ENCODE measurements around the gene HOXB3.

HOXB3 gene

DNA sequence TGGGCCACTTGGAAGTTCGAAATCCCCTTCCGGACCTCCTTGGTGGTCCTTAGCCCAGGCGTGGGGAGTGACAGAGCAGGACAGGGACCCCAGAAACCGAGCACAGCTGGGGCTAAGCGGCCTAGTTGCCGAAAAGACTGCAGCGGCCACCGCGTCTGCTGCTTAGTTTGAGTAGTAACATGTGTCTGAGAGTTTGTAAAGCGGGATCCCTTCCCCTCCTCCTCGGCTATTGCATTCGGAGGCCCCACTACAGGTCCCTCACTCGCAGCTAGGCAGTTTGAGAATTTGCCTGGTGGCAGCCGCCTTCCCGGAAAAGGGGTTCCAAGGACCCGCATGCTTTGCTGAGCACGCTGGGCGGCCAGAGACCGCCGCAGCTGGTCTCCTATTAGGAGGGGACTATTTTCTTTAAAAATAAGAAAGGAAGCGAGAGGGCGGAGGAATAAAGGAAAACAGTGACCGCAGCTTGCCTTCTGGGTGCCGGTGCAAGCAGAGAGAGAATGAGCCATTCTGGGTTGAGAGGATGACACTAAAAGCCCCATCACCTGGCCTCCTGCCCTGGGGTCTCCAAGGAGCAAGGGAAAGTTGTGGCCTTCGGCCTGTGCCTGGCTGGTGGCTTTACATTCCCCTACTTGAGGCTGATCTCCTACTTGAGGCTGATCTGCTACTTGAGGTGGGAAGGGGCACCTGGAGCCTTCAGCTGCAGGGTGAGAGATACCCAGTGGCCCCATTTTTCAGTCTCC, 4.7 kb upstream of the HOXB3 start (continued):
- TF ChIP-seq, protein P1, sequence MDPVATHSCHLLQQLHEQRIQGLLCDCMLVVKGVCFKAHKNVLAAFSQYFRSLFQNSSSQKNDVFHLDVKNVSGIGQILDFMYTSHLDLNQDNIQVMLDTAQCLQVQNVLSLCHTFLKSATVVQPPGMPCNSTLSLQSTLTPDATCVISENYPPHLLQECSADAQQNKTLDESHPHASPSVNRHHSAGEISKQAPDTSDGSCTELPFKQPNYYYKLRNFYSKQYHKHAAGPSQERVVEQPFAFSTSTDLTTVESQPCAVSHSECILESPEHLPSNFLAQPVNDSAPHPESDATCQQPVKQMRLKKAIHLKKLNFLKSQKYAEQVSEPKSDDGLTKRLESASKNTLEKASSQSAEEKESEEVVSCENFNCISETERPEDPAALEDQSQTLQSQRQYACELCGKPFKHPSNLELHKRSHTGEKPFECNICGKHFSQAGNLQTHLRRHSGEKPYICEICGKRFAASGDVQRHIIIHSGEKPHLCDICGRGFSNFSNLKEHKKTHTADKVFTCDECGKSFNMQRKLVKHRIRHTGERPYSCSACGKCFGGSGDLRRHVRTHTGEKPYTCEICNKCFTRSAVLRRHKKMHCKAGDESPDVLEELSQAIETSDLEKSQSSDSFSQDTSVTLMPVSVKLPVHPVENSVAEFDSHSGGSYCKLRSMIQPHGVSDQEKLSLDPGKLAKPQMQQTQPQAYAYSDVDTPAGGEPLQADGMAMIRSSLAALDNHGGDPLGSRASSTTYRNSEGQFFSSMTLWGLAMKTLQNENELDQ (tag by site-specific recombination; IDR thresholded peaks at IDR 0.05; ENCODE audit: low read depth) = no peak
- TF ChIP-seq ZNF488 (tag by site-specific recombination; IDR thresholded peaks at IDR 0.05) (no peak), ZNF707 (tag by site-specific recombination; IDR thresholded peaks at IDR 0.05) (no peak), KLF16 (tag by site-specific recombination; IDR thresholded peaks at IDR 0.05) (no peak), ZNF394 (tag by site-specific recombination; IDR thresholded peaks at IDR 0.05; ENCODE audit: borderline replicate concordance) (no peak), ZNF561 (tag by site-specific recombination; IDR thresholded peaks at IDR 0.05; ENCODE audit: borderline replicate concordance) (no peak), ZNF664 (tag by site-specific recombination; IDR thresholded peaks at IDR 0.05) (no peak), ZNF692 (tag by site-specific recombination; IDR thresholded peaks at IDR 0.05) (no peak), ZNF610 (tag by site-specific recombination; IDR thresholded peaks at IDR 0.05; ENCODE audit: borderline replicate concordance) (no peak), SETDB1 (IDR thresholded peaks at IDR 0.05; ENCODE audit: insufficient read length, low read length) (no peak), ZBTB11 (tag by site-specific recombination; conservative IDR thresholded peaks at IDR 0.05; ENCODE audit: low read depth) (0 out of 2 replicates have a peak, but pooled peaks have one; percentile 4)
- TF ChIP-seq, protein P2, sequence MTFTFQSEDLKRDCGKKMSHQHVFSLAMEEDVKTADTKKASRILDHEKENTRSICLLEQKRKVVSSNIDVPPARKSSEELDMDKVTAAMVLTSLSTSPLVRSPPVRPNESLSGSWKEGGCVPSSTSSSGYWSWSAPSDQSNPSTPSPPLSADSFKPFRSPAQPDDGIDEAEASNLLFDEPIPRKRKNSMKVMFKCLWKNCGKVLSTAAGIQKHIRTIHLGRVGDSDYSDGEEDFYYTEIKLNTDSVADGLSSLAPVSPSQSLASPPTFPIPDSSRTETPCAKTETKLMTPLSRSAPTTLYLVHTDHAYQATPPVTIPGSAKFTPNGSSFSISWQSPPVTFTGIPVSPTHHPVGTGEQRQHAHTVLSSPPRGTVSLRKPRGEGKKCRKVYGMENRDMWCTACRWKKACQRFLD (tag by site-specific recombination; IDR thresholded peaks at IDR 0.05) = no peak

- Histone ChIP-seq H3K4me1 (ENCODE audit: control insufficient read depth, insufficient read depth, low read length) (peaks cover 31% of the 10 kb centered on the region), H3K36me3 (ENCODE audit: control insufficient read depth in 2 of 2, insufficient read depth in 1 of 2, low read length in 2 of 2) (peaks cover 5 to 46% of the 10 kb centered on the region in 2 experiments; a peak in 2 of 3 replicates), H3K27ac (ENCODE audit: extremely low read depth, low read depth, low read length) (peak overlapping the region; percentile 68), H3K9me3 (ENCODE audit: control insufficient read depth, insufficient read depth, low read depth, low read length) (no peaks in the 10 kb centered on the region), H3K4me3 (ENCODE audit: low read depth, low read length) (no peak overlapping the region; the same call in 1 of the 2 replicates)
- ChIA-PET CTCF (interaction anchor here (0.6 to 6.0 kb wide), 34 partner anchors 10 to 379 kb away, joined by 3 to 52 read pairs (median 6); no protein-coding TSS in a partner anchor), POLR2A (interaction anchor here (1.6 kb wide), 1 partner anchor 47 kb away, joined by 4 read pairs; no protein-coding TSS in a partner anchor)
- TF ChIP-seq HOXA7 (CRISPR knock-in tag; IDR thresholded peaks at IDR 0.05; ENCODE audit: borderline replicate concordance) = no peak
- no peak; the same call in 1 of the 2 replicates for TF ChIP-seq KLF9 (tag by site-specific recombination; IDR thresholded peaks at IDR 0.05; ENCODE audit: low read depth)
- no peak for TF ChIP-seq ZNF488 (tag by site-specific recombination; IDR thresholded peaks at IDR 0.05)
- TF ChIP-seq ZNF302 (tag by site-specific recombination; IDR thresholded peaks at IDR 0.05; ENCODE audit: low read depth) = no peak
- TF ChIP-seq ZBTB48 (tag by site-specific recombination; IDR thresholded peaks at IDR 0.05) = peak; percentile 39; the same call in 1 of the 2 replicates
- no peak for TF ChIP-seq ZNF426 (tag by site-specific recombination; IDR thresholded peaks at IDR 0.05)
- TF ChIP-seq ZNF24 (tag by site-specific recombination; IDR thresholded peaks at IDR 0.05) = peak; percentile 42; the same call in 1 of the 2 replicates
- peak; percentile 50 for TF ChIP-seq ZNF2 (tag by site-specific recombination; IDR thresholded peaks at IDR 0.05)
- peak; percentile 93 for TF ChIP-seq GLIS2 (tag by site-specific recombination; IDR thresholded peaks at IDR 0.05)
- TF ChIP-seq, protein P3, sequence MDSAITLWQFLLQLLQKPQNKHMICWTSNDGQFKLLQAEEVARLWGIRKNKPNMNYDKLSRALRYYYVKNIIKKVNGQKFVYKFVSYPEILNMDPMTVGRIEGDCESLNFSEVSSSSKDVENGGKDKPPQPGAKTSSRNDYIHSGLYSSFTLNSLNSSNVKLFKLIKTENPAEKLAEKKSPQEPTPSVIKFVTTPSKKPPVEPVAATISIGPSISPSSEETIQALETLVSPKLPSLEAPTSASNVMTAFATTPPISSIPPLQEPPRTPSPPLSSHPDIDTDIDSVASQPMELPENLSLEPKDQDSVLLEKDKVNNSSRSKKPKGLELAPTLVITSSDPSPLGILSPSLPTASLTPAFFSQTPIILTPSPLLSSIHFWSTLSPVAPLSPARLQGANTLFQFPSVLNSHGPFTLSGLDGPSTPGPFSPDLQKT (IDR thresholded peaks at IDR 0.05; ENCODE audit: borderline replicate concordance, low read depth, low read length) = no peak
- no peak for TF ChIP-seq ZNF174 (tag by site-specific recombination; IDR thresholded peaks at IDR 0.05)
These were observed 3.9 kb upstream of the HOXB3 start for GRCh38 chr17:48593840-48594537.

Data from HEK293 (cell line).